Measurements from ENCODE around the gene RFX6. TPM values are rescaled to one million over a fixed set of nuclear protein-coding genes. Genes with fewer than 3 reads are reported as not detected.

The RFX6 gene
- total and polyA plus RNA-seq, 2 experiments from 2014 or later: not detected

DNA sequence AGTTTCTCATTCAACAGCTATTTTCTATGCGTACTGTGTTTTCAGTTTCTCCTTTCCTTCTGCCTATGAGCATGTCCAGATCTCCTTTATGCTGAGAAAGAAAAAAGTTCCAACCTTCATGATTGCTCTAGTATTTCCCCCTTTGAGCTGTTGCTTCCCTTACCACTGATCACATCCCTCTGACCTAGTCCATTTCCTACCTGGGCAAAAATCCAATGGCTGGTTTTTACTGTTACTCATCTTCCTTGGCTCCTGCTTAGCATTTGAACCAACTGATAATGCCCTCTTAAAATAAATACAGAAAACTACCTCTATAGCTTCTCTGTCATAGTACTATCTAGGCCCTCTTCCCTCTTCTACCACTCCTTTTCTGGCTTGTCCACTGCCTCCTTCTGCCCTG lies 6.0 kb downstream of the RFX6 start:
- Histone ChIP-seq H3K4me1 (ENCODE audit: low read depth) (no peaks in the 10 kb centered on the region), H3K27ac (no peak overlapping the region), H3K4me3 (no peak overlapping the region), H3K27me3 (peaks cover 32% of the 10 kb centered on the region), H3K9me3 (ENCODE audit: low read depth) (no peaks in the 10 kb centered on the region), H3K36me3 (no peaks in the 10 kb centered on the region)
- no peak for DNase-seq (ENCODE audit: low read depth in 1 of 2, low spot score in 1 of 2)
- TF ChIP-seq, protein P1, sequence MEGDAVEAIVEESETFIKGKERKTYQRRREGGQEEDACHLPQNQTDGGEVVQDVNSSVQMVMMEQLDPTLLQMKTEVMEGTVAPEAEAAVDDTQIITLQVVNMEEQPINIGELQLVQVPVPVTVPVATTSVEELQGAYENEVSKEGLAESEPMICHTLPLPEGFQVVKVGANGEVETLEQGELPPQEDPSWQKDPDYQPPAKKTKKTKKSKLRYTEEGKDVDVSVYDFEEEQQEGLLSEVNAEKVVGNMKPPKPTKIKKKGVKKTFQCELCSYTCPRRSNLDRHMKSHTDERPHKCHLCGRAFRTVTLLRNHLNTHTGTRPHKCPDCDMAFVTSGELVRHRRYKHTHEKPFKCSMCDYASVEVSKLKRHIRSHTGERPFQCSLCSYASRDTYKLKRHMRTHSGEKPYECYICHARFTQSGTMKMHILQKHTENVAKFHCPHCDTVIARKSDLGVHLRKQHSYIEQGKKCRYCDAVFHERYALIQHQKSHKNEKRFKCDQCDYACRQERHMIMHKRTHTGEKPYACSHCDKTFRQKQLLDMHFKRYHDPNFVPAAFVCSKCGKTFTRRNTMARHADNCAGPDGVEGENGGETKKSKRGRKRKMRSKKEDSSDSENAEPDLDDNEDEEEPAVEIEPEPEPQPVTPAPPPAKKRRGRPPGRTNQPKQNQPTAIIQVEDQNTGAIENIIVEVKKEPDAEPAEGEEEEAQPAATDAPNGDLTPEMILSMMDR (IDR thresholded peaks at IDR 0.05; ENCODE audit: low read depth, low read length): no peak

DNA sequence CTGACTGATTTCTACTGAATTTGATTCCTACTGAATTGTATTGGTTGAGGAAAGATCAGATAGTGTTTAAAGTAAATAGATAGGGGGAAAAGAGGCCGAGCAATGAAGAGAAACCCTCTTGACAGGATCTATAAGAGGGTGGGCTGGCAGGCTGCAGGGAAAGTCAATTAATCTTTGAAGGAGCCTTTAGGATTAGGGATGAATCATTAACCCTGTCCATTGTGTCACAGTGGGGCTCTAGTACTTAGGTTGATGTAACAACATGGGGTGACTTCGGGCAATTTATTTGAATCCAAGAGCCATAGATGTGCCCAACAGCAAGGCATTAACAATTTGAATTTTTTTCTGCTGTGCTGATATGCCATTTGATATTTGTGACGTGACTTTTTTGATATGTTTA lies 7.5 kb downstream of the RFX6 start:
- no peaks in the 10 kb centered on the region for H3K36me3 ChIP-seq
- H3K9me3 ChIP-seq (ENCODE audit: low read depth): no peaks in the 10 kb centered on the region
- H3K27ac ChIP-seq: no peak overlapping the region
- TF ChIP-seq, protein P1 (IDR thresholded peaks at IDR 0.05; ENCODE audit: low read depth, low read length): no peak
- peaks cover 16% of the 10 kb centered on the region for H3K27me3 ChIP-seq
- H3K4me1 ChIP-seq (ENCODE audit: low read depth): no peaks in the 10 kb centered on the region
- no peak overlapping the region for H3K4me3 ChIP-seq
- no peak for DNase-seq (ENCODE audit: low read depth in 1 of 2, low spot score in 1 of 2)

DNA sequence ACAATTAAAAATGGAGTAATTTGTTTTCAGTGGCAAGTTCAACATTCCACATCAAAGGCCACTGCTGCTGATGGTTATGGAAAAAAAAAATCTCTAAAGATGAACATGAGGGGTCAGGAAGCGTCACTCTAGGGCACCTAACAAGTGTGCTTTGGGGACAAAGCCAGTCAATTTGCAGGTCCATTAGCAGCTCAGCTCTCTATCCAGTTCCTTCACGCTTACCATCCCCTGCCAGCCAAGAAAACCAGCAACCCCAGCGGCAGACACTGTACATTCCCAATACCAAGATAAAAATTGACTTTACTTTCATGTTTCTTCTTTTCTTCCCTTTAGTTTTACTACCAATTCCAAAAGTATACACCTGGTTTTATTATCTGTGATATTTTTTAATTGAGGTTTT lies 10.1 kb downstream of the RFX6 start:
- Histone ChIP-seq H3K27me3 (no peaks in the 10 kb centered on the region), H3K27ac (no peak overlapping the region), H3K4me3 (no peak overlapping the region), H3K4me1 (ENCODE audit: low read depth) (no peaks in the 10 kb centered on the region), H3K36me3 (no peaks in the 10 kb centered on the region), H3K9me3 (ENCODE audit: low read depth) (no peaks in the 10 kb centered on the region)
- TF ChIP-seq, protein P1 (IDR thresholded peaks at IDR 0.05; ENCODE audit: low read depth, low read length): no peak
- no peak for DNase-seq (ENCODE audit: low read depth in 1 of 2, low spot score in 1 of 2)

DNA sequence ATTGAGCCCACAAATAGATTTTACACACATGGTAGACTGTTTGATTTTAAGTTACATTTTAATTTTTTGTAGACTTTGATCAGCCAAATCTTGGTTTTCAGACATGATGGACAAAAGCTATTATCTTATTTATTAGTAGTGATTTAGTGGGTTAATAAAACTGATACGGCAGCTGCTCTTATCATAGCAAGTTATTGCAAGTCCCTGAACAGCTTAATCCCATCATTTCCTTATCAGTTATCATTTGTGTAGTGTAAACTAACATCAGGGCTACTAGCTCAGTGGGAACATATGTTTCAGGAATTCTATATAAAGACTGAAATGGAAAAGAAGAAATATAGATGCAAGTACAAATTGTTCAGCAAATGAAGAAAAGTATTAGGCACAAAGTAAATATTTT lies 10.9 kb downstream of the RFX6 start:
- Histone ChIP-seq H3K27ac (no peak overlapping the region), H3K4me3 (no peak overlapping the region), H3K27me3 (no peaks in the 10 kb centered on the region), H3K4me1 (ENCODE audit: low read depth) (no peaks in the 10 kb centered on the region), H3K9me3 (ENCODE audit: low read depth) (no peaks in the 10 kb centered on the region), H3K36me3 (no peaks in the 10 kb centered on the region)
- DNase-seq (ENCODE audit: low read depth in 1 of 2, low spot score in 1 of 2): no peak
- TF ChIP-seq, protein P1 (IDR thresholded peaks at IDR 0.05; ENCODE audit: low read depth, low read length): no peak

DNA sequence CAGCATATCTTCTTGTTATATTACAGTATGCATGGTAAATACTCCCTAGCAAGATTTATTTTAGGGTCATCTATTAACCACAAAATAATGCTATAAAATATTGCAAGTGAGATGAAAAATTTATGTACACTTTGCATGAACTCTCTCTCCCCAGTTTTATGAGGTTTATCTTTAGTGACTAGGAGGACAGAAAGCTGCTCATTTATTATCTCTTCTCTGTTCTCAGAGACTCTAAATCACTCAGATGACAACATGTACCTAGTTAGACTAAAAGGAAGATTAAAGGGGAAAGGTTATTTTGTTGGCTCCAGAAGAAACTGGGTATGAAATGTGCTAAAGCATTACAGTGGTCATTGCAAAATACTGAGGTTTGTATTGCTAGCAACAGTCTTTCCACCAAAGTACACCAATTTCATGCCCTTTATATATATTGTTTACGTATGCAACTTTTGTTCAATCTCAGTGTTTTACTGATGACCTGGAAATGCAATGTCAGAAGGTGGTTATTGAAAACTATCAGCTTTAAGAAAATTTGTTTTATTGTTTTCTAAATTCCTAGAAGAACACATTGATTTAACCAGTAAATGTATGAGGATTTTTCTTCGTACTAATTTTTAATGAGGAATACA lies 11.8 kb downstream of the RFX6 start:
- no peaks in the 10 kb centered on the region for H3K9me3 ChIP-seq (ENCODE audit: low read depth)
- TF ChIP-seq, protein P1 (IDR thresholded peaks at IDR 0.05; ENCODE audit: low read depth, low read length): no peak
- H3K27me3 ChIP-seq: no peaks in the 10 kb centered on the region
- no peaks in the 10 kb centered on the region for H3K36me3 ChIP-seq
- no peak overlapping the region for H3K27ac ChIP-seq
- no peak for DNase-seq (ENCODE audit: low read depth in 1 of 2, low spot score in 1 of 2)
- H3K4me1 ChIP-seq (ENCODE audit: low read depth): no peaks in the 10 kb centered on the region
- no peak overlapping the region for H3K4me3 ChIP-seq

All from cardiac muscle cell (in vitro differentiated cells and primary cell).